ENCODE results near the gene MAPK8IP3.

DNA sequence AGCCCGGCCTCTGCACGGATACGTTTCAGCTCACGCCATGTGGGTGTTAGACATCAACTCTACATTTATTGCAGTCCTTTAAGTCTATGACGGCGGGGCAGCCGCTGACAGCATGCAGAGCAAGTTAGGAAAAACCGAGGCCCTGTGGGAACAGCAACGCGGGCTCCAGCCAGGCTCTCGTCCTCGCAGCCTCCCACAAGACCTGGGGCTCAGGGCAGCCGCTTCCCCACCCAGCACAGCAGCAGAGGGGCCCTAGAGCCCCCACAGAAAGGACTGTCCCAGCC lies 70.6 kb downstream of the MAPK8IP3 start:
- TF ChIP-seq, protein P1, sequence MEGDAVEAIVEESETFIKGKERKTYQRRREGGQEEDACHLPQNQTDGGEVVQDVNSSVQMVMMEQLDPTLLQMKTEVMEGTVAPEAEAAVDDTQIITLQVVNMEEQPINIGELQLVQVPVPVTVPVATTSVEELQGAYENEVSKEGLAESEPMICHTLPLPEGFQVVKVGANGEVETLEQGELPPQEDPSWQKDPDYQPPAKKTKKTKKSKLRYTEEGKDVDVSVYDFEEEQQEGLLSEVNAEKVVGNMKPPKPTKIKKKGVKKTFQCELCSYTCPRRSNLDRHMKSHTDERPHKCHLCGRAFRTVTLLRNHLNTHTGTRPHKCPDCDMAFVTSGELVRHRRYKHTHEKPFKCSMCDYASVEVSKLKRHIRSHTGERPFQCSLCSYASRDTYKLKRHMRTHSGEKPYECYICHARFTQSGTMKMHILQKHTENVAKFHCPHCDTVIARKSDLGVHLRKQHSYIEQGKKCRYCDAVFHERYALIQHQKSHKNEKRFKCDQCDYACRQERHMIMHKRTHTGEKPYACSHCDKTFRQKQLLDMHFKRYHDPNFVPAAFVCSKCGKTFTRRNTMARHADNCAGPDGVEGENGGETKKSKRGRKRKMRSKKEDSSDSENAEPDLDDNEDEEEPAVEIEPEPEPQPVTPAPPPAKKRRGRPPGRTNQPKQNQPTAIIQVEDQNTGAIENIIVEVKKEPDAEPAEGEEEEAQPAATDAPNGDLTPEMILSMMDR (IDR thresholded peaks at IDR 0.05; ENCODE audit: low read depth, low read length, poor library complexity, severe bottlenecking), result no peak
- no peak for TF ChIP-seq EZH2phosphoT487 (IDR thresholded peaks at IDR 0.05; ENCODE audit: borderline replicate concordance, low read length)

Measured in DOHH2 (cell line).